ENCODE results near the gene DES.

GRCh38 chr2:219446689-219447088 is 28.5 kb downstream of the DES start:
- TF ChIP-seq, protein P1, sequence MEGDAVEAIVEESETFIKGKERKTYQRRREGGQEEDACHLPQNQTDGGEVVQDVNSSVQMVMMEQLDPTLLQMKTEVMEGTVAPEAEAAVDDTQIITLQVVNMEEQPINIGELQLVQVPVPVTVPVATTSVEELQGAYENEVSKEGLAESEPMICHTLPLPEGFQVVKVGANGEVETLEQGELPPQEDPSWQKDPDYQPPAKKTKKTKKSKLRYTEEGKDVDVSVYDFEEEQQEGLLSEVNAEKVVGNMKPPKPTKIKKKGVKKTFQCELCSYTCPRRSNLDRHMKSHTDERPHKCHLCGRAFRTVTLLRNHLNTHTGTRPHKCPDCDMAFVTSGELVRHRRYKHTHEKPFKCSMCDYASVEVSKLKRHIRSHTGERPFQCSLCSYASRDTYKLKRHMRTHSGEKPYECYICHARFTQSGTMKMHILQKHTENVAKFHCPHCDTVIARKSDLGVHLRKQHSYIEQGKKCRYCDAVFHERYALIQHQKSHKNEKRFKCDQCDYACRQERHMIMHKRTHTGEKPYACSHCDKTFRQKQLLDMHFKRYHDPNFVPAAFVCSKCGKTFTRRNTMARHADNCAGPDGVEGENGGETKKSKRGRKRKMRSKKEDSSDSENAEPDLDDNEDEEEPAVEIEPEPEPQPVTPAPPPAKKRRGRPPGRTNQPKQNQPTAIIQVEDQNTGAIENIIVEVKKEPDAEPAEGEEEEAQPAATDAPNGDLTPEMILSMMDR (IDR thresholded peaks at IDR 0.05), result no peak
- no peak for TF ChIP-seq EZH2phosphoT487 (IDR thresholded peaks at IDR 0.05)
- no peak for TF ChIP-seq EZH2 (IDR thresholded peaks at IDR 0.05)
